Medulla oblongata (tissue), 1 donor: Measurements from ENCODE around the gene ACRBP.

Experiments
- DNase-seq: peaks from one replicate; pipeline ENCODE4 v3.0.0-alpha.2; 2015; ENCODE audit errors: extremely low spot score

ACRBP gene

GRCh38 chr12:6646276-6647082, 753 bp downstream of the ACRBP start:
- no peak for DNase-seq

GRCh38 chr12:6644903-6645302, 2.3 kb downstream of the ACRBP start:
- DNase-seq: peak; percentile 63

GRCh38 chr12:6644257-6644596, 3.0 kb downstream of the ACRBP start:
- peak; percentile 81 for DNase-seq

GRCh38 chr12:6643569-6644256, 3.5 kb downstream of the ACRBP start:
- peak; percentile 81 for DNase-seq

- DNase-seq: no peak
Measured at GRCh38 chr12:6641131-6641530, 6.1 kb downstream of the ACRBP start.

- no peak for DNase-seq
Measured at GRCh38 chr12:6640497-6640896, 6.7 kb downstream of the ACRBP start.

GRCh38 chr12:6639151-6639801, 8.0 kb downstream of the ACRBP start:
- DNase-seq: no peak

- DNase-seq: peak; percentile 54
Measured at GRCh38 chr12:6638305-6638704, 8.9 kb downstream of the ACRBP start.

GRCh38 chr12:6635856-6636531, 11.2 kb downstream of the ACRBP start, which contains the start of gene LPAR5:
LPAR5 (minus strand) TSS chr12:6635959; CDS start chr12:6621248, 14,711 bp downstream.
- DNase-seq: peak; percentile 62

- no peak for DNase-seq
Measured at GRCh38 chr12:6635375-6635855, 11.8 kb downstream of the ACRBP start.

- peak; percentile 77 for DNase-seq
Measured at GRCh38 chr12:6632026-6632983, 14.9 kb downstream of the ACRBP start.

- no peak for DNase-seq
Measured at GRCh38 chr12:6631549-6631961, 15.7 kb downstream of the ACRBP start.

- DNase-seq: no peak
Measured at GRCh38 chr12:6630736-6631135, 16.5 kb downstream of the ACRBP start.

GRCh38 chr12:6627616-6628015, 19.6 kb downstream of the ACRBP start:
- DNase-seq: no peak

GRCh38 chr12:6626654-6627283, 20.5 kb downstream of the ACRBP start:
- DNase-seq: no peak

- DNase-seq: no peak
Measured at GRCh38 chr12:6620885-6621274, 26.4 kb downstream of the ACRBP start.

GRCh38 chr12:6620137-6620884, 26.9 kb downstream of the ACRBP start:
- no peak for DNase-seq

GRCh38 chr12:6618483-6619225, 28.6 kb downstream of the ACRBP start:
- DNase-seq: no peak

GRCh38 chr12:6615802-6616201, 31.4 kb downstream of the ACRBP start:
- DNase-seq: no peak
